Adrenal gland (tissue), 5 donors: ENCODE data around the gene ASCL2.

Source experiments
- POLR2A ChIP-seq, 2 donors: fragments of 450-650 bp; IDR thresholded peaks; one replicate each; pipeline ENCODE4 v1.6.1; 2017; ENCODE audit warnings: antibody characterized with exemption in 2 of 2, mild to moderate bottlenecking in 2 of 2, moderate library complexity in 1 of 2
- TF ChIP-seq, protein P1 (sequence below), 6 experiments: fragments of 450-650 bp in 4 of 6; fragments of 200-600 bp in 2 of 6; sonication (generic) in 1 of 6; IDR thresholded peaks; 1 replicate in 5 of 6; 2 replicates in 1 of 6; pipeline versions ENCODE4 v1.5.1 to v1.8.0; 2016 to 2021; ENCODE audit warnings: antibody characterized with exemption in 6 of 6, mild to moderate bottlenecking in 2 of 6, moderate library complexity in 1 of 6
- donor health status: DM: no; HTN: no; CAD: no.

DNA sequence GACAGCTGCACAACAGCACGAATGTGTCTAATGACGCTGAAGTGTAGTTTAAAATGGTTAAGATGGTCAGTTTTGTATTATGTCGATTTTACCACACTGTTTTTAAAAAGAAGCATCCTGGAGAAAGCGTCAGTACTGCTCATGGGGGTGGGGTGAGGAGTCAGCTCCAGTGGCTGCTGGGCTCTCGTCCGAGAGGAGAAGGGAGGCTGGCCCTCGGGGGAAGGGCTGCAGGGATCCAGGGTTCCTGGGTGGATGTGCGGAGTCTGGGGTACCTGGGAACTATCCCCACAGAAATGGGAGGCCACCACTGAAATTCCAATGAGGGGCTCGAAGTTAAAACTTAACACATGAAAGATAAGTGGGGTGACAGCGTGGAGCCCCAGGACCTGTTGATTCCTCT is 19.5 kb upstream of the ASCL2 start:
- TF ChIP-seq, protein P1, sequence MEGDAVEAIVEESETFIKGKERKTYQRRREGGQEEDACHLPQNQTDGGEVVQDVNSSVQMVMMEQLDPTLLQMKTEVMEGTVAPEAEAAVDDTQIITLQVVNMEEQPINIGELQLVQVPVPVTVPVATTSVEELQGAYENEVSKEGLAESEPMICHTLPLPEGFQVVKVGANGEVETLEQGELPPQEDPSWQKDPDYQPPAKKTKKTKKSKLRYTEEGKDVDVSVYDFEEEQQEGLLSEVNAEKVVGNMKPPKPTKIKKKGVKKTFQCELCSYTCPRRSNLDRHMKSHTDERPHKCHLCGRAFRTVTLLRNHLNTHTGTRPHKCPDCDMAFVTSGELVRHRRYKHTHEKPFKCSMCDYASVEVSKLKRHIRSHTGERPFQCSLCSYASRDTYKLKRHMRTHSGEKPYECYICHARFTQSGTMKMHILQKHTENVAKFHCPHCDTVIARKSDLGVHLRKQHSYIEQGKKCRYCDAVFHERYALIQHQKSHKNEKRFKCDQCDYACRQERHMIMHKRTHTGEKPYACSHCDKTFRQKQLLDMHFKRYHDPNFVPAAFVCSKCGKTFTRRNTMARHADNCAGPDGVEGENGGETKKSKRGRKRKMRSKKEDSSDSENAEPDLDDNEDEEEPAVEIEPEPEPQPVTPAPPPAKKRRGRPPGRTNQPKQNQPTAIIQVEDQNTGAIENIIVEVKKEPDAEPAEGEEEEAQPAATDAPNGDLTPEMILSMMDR (IDR thresholded peaks at IDR 0.05) = no peak
- no peak for TF ChIP-seq POLR2A (IDR thresholded peaks at IDR 0.05)
